Prostate gland (tissue), 2 donors: Measurements from ENCODE around the gene LGALS3BP.

Experiments used
- POLR2AphosphoS5 ChIP-seq: sonication (generic); formaldehyde crosslinking; IDR thresholded peaks from one replicate; pipeline ENCODE4 v1.6.1; 2017; ENCODE audit warnings: antibody characterized with exemption
- TF ChIP-seq, protein P1 (sequence below), 4 experiments: fragments of 200-600 bp in 2 of 4; fragments of 450-650 bp in 2 of 4; sonication (generic) in 2 of 4; IDR thresholded peaks; 1 replicate in 3 of 4; 2 replicates in 1 of 4; pipeline ENCODE4 v1.5.1; 2016 to 2019; ENCODE audit warnings: antibody characterized with exemption in 4 of 4, mild to moderate bottlenecking in 2 of 4, moderate library complexity in 2 of 4

GRCh38 chr17:78961571-78961970 is 18.2 kb downstream of the LGALS3BP start:
- TF ChIP-seq, protein P1, sequence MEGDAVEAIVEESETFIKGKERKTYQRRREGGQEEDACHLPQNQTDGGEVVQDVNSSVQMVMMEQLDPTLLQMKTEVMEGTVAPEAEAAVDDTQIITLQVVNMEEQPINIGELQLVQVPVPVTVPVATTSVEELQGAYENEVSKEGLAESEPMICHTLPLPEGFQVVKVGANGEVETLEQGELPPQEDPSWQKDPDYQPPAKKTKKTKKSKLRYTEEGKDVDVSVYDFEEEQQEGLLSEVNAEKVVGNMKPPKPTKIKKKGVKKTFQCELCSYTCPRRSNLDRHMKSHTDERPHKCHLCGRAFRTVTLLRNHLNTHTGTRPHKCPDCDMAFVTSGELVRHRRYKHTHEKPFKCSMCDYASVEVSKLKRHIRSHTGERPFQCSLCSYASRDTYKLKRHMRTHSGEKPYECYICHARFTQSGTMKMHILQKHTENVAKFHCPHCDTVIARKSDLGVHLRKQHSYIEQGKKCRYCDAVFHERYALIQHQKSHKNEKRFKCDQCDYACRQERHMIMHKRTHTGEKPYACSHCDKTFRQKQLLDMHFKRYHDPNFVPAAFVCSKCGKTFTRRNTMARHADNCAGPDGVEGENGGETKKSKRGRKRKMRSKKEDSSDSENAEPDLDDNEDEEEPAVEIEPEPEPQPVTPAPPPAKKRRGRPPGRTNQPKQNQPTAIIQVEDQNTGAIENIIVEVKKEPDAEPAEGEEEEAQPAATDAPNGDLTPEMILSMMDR (IDR thresholded peaks at IDR 0.05): no peak
- no peak for TF ChIP-seq POLR2AphosphoS5
